Vagina (tissue), 2 donors: Measurements from ENCODE around the gene NACAD. TPM values are rescaled to one million over a fixed set of nuclear protein-coding genes. Genes with fewer than 3 reads are reported as not detected.

Experiments used
- DNase-seq, 2 donors: peaks; one replicate each; pipeline ENCODE4 v3.0.0-alpha.2; 2017; ENCODE audit errors: extremely low spot score in 2 of 2
- H3K27ac ChIP-seq: fragments of 200-600 bp; sonication (generic); one replicate; pipeline ENCODE4 v1.5.1; 2019
- H3K27me3 ChIP-seq: fragments of 200-600 bp; sonication (generic); one replicate; pipeline ENCODE4 v1.5.1; 2019
- H3K36me3 ChIP-seq, 2 donors: fragments of 200-600 bp; sonication (generic); one replicate each; pipeline ENCODE4 v1.5.1; 2017 to 2019
- H3K4me1 ChIP-seq: fragments of 200-600 bp; sonication (generic); one replicate; pipeline ENCODE4 v1.5.1; 2019
- H3K4me3 ChIP-seq, 2 donors: fragments of 200-600 bp; sonication (generic); 1 replicate in 1 of 2; 2 replicates in 1 of 2; pipeline ENCODE4 v1.5.1; 2016 to 2019
- H3K9me3 ChIP-seq: fragments of 200-600 bp; sonication (generic); one replicate; pipeline ENCODE4 v1.5.1; 2019
- CTCF ChIP-seq, 3 experiments: fragments of 450-650 bp in 2 of 3; fragments of 200-600 bp in 1 of 3; sonication (generic) in 1 of 3; IDR thresholded peaks; one replicate each; pipeline ENCODE4 v1.5.1; 2017 to 2019; ENCODE audit warnings: antibody characterized with exemption in 3 of 3, mild to moderate bottlenecking in 2 of 3, moderate library complexity in 2 of 3
- POLR2A ChIP-seq, 2 donors: fragments of 450-650 bp; IDR thresholded peaks; one replicate each; pipeline ENCODE4 v1.6.1; 2017; ENCODE audit warnings: antibody characterized with exemption in 2 of 2, mild to moderate bottlenecking in 2 of 2, moderate library complexity in 2 of 2
- POLR2AphosphoS5 ChIP-seq, 2 donors: sonication (generic); formaldehyde crosslinking; IDR thresholded peaks; one replicate each; pipeline ENCODE4 v1.9.0; 2017; ENCODE audit warnings: antibody characterized with exemption in 2 of 2, mild to moderate bottlenecking in 2 of 2, low read depth in 1 of 2; ENCODE audit not compliant: insufficient read depth in 1 of 2
- intact Hi-C: fragments of 100-400 bp; cut with DNase I; formaldehyde crosslinking; loops from one replicate; pipeline ENCODE4 v1.15.1; 2023
- total RNA-seq: library from RNA; depleted of rRNA; stranded (reverse); fragments of >200 nt; gene quantifications from one replicate; pipeline ENCODE4 v1.2.3, GENCODE V29; 2016

The NACAD gene
- total RNA-seq, 1 donor from 2014 or later = 9.6 TPM

GRCh38 chr7:45107356-45107755 is 18.6 kb upstream of the NACAD start:
- Histone ChIP-seq H3K27ac (no peak overlapping the region), H3K27me3 (no peaks in the 10 kb centered on the region), H3K4me3 (no peak overlapping the region), H3K4me1 (peaks cover 52% of the 10 kb centered on the region), H3K9me3 (no peaks in the 10 kb centered on the region), H3K36me3 (peaks cover 3 to 67% of the 10 kb centered on the region in 2 donors)
- TF ChIP-seq POLR2AphosphoS5 (IDR thresholded peaks at IDR 0.05; ENCODE audit: insufficient read depth in 1 of 2, low read depth in 1 of 2) = no peak
- no peak for TF ChIP-seq POLR2A (IDR thresholded peaks at IDR 0.05)
- no peak for TF ChIP-seq CTCF (IDR thresholded peaks at IDR 0.05)
- no peak for DNase-seq
- intact Hi-C loops = no loop called here

GRCh38 chr7:45106820-45107219 is 18.1 kb upstream of the NACAD start:
- no peak for DNase-seq
- TF ChIP-seq POLR2AphosphoS5 (IDR thresholded peaks at IDR 0.05; ENCODE audit: insufficient read depth in 1 of 2, low read depth in 1 of 2) (no peak), POLR2A (IDR thresholded peaks at IDR 0.05) (no peak), CTCF (IDR thresholded peaks at IDR 0.05) (no peak)
- Histone ChIP-seq H3K4me1 (peaks cover 48% of the 10 kb centered on the region), H3K4me3 (no peak overlapping the region), H3K27ac (no peak overlapping the region), H3K36me3 (peaks cover 3 to 72% of the 10 kb centered on the region in 2 donors), H3K9me3 (no peaks in the 10 kb centered on the region), H3K27me3 (no peaks in the 10 kb centered on the region)
- intact Hi-C loops = no loop called here

- DNase-seq = no peak
- peaks cover 3 to 84% of the 10 kb centered on the region in 2 donors for H3K36me3 ChIP-seq
These were observed 16.9 kb upstream of the NACAD start for GRCh38 chr7:45105588-45106188.

GRCh38 chr7:45104844-45105587 is 16.2 kb upstream of the NACAD start:
- intact Hi-C loops = loop anchor here (5.0 kb wide), 1 partner anchor 103 kb away; the partner anchor contains the start of gene CCM2
- Histone ChIP-seq H3K27me3 (no peaks in the 10 kb centered on the region), H3K27ac (no peak overlapping the region), H3K9me3 (no peaks in the 10 kb centered on the region), H3K4me1 (peaks cover 35% of the 10 kb centered on the region), H3K4me3 (no peak overlapping the region), H3K36me3 (peaks cover 3 to 90% of the 10 kb centered on the region in 2 donors)
- TF ChIP-seq CTCF (IDR thresholded peaks at IDR 0.05) = no peak
- TF ChIP-seq POLR2A (IDR thresholded peaks at IDR 0.05) = no peak
- TF ChIP-seq POLR2AphosphoS5 (IDR thresholded peaks at IDR 0.05; ENCODE audit: insufficient read depth in 1 of 2, low read depth in 1 of 2) = no peak
- DNase-seq = no peak

More at GRCh38 chr7:45105588-45106188, 16.9 kb upstream of the NACAD start:
- peaks cover 42% of the 10 kb centered on the region for H3K4me1 ChIP-seq
- H3K9me3 ChIP-seq = no peaks in the 10 kb centered on the region
- H3K4me3 ChIP-seq = no peak overlapping the region
- intact Hi-C loops = no loop called here
- no peak overlapping the region for H3K27ac ChIP-seq
- no peak for TF ChIP-seq POLR2AphosphoS5 (IDR thresholded peaks at IDR 0.05; ENCODE audit: insufficient read depth in 1 of 2, low read depth in 1 of 2)
- no peaks in the 10 kb centered on the region for H3K27me3 ChIP-seq

- H3K9me3 ChIP-seq = no peaks in the 10 kb centered on the region
- intact Hi-C loops = loop anchor here (5.0 kb wide), 1 partner anchor 102 kb away; the partner anchor contains the start of gene CCM2
- no peak overlapping the region for H3K4me3 ChIP-seq
- no peak for DNase-seq
- peaks cover 30% of the 10 kb centered on the region for H3K4me1 ChIP-seq
- no peaks in the 10 kb centered on the region for H3K27me3 ChIP-seq
- TF ChIP-seq POLR2AphosphoS5 (IDR thresholded peaks at IDR 0.05; ENCODE audit: insufficient read depth in 1 of 2, low read depth in 1 of 2) (no peak), POLR2A (IDR thresholded peaks at IDR 0.05) (no peak), CTCF (IDR thresholded peaks at IDR 0.05) (no peak)
- H3K36me3 ChIP-seq = peaks cover 3 to 96% of the 10 kb centered on the region in 2 donors
- no peak overlapping the region for H3K27ac ChIP-seq
These were observed 15.4 kb upstream of the NACAD start for GRCh38 chr7:45103958-45104843.
